GM19467 (cell line): Measurements from ENCODE around the gene FUT7.
"Not testable (repeated sequence)": the region's sequence is repeated elsewhere in the genome, so short reads cannot be mapped to it uniquely, and the experiment has no call there.

Experiments
- ATAC-seq: cut with Tn5 transposase; IDR thresholded peaks from one replicate; pipeline ENCODE4 v1.9.1; 2021; ENCODE audit warnings: mild to moderate bottlenecking, moderate library complexity; ENCODE audit not compliant: unreplicated experiment

FUT7 gene

GRCh38 chr9:137034039-137034708 is 2.3 kb upstream of the FUT7 start:
- no peak for ATAC-seq

- ATAC-seq, result not testable (repeated sequence)
These were observed 1.6 kb upstream of the FUT7 start for GRCh38 chr9:137033481-137033880.

- no peak for ATAC-seq
These were observed 970 bp upstream of the FUT7 start for GRCh38 chr9:137032858-137033257.

- no peak for ATAC-seq
These were observed 1.1 kb downstream of the FUT7 start for GRCh38 chr9:137030538-137031527.

- no peak for ATAC-seq
These were observed 1.9 kb downstream of the FUT7 start for GRCh38 chr9:137030006-137030405.

- no peak for ATAC-seq
These were observed 2.6 kb downstream of the FUT7 start for GRCh38 chr9:137029058-137029936.

GRCh38 chr9:137028263-137029057 is 3.4 kb downstream of the FUT7 start:
- ATAC-seq, result no peak

GRCh38 chr9:137027369-137028262 is 4.3 kb downstream of the FUT7 start, which contains the start of gene ABCA2:
ABCA2 (minus strand) TSS chr9:137028237; CDS start chr9:137028140, 97 bp downstream.
- no peak for ATAC-seq

- no peak for ATAC-seq
These were observed 5.1 kb downstream of the FUT7 start for GRCh38 chr9:137026828-137027227.

- no peak for ATAC-seq
These were observed 5.5 kb downstream of the FUT7 start for GRCh38 chr9:137026384-137026783.

GRCh38 chr9:137025517-137025966 is 6.3 kb downstream of the FUT7 start:
- ATAC-seq, result no peak

- ATAC-seq, result no peak
These were observed 8.3 kb downstream of the FUT7 start for GRCh38 chr9:137023583-137023991.

GRCh38 chr9:137023157-137023556 is 8.7 kb downstream of the FUT7 start:
- no peak for ATAC-seq

GRCh38 chr9:137022662-137023008 is 9.3 kb downstream of the FUT7 start:
- no peak for ATAC-seq

- no peak for ATAC-seq
These were observed 9.8 kb downstream of the FUT7 start for GRCh38 chr9:137021979-137022661.

GRCh38 chr9:137021568-137021978 is 10.3 kb downstream of the FUT7 start:
- no peak for ATAC-seq

GRCh38 chr9:137020771-137021567 is 10.9 kb downstream of the FUT7 start:
- ATAC-seq, result no peak
